GM12872 (cell line): ENCODE measurements around the gene RHOXF2.
A peak's percentile ranks its signal among the peaks of the same experiment; 100 is the strongest.

Source experiments
- CTCF ChIP-seq: IDR thresholded peaks from 3 replicates; pipeline ENCODE4 v1.5.1; 2011; ENCODE audit warnings: low read depth, mild to moderate bottlenecking, low read length, moderate library complexity; ENCODE audit not compliant: insufficient read depth

RHOXF2 gene

GRCh38 chrX:120205816-120206753 is 47.7 kb downstream of the RHOXF2 start:
- TF ChIP-seq CTCF: no peak

- no peak for TF ChIP-seq CTCF
These were observed 48.7 kb downstream of the RHOXF2 start for GRCh38 chrX:120207009-120207605.

- TF ChIP-seq CTCF: peak; percentile 71
These were observed 55.2 kb downstream of the RHOXF2 start for GRCh38 chrX:120213438-120214265.
